ENCODE measurements around the gene NPBWR2.
A peak's percentile ranks its signal among the peaks of the same experiment; 100 is the strongest.

The NPBWR2 gene

GRCh38 chr20:64080813-64081623 lies 26.3 kb downstream of the NPBWR2 start:
- peak overlapping the region; percentile 66 for H3K4me3 ChIP-seq (ENCODE audit: low read depth, low read length)
- DNase-seq (ENCODE audit: low read depth), result peak; percentile 24
- TF ChIP-seq MYC (IDR thresholded peaks at IDR 0.05; ENCODE audit: low read depth, low read length) (no peak), POLR2A (IDR thresholded peaks at IDR 0.05; ENCODE audit: extremely low read depth, insufficient read length) (no peak)
- TF ChIP-seq, protein P1, sequence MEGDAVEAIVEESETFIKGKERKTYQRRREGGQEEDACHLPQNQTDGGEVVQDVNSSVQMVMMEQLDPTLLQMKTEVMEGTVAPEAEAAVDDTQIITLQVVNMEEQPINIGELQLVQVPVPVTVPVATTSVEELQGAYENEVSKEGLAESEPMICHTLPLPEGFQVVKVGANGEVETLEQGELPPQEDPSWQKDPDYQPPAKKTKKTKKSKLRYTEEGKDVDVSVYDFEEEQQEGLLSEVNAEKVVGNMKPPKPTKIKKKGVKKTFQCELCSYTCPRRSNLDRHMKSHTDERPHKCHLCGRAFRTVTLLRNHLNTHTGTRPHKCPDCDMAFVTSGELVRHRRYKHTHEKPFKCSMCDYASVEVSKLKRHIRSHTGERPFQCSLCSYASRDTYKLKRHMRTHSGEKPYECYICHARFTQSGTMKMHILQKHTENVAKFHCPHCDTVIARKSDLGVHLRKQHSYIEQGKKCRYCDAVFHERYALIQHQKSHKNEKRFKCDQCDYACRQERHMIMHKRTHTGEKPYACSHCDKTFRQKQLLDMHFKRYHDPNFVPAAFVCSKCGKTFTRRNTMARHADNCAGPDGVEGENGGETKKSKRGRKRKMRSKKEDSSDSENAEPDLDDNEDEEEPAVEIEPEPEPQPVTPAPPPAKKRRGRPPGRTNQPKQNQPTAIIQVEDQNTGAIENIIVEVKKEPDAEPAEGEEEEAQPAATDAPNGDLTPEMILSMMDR (IDR thresholded peaks at IDR 0.05; ENCODE audit: low read depth, low read length), result no peak
- TF ChIP-seq, protein P2, sequence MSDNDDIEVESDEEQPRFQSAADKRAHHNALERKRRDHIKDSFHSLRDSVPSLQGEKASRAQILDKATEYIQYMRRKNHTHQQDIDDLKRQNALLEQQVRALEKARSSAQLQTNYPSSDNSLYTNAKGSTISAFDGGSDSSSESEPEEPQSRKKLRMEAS (IDR thresholded peaks at IDR 0.05; ENCODE audit: low read depth, low read length), result no peak

GRCh38 chr20:64080013-64080812 lies 27.2 kb downstream of the NPBWR2 start, which contains the start of gene OPRL1:
Gene OPRL1, plus strand, starts transcription at chr20:64080082. Its CDS starts 12,639 bp downstream, at chr20:64092721.
- peak within 1 kb of the TSS; percentile 79 for H3K4me3 ChIP-seq (ENCODE audit: low read depth, low read length)
- TF ChIP-seq POLR2A (IDR thresholded peaks at IDR 0.05; ENCODE audit: extremely low read depth, insufficient read length) (no peak), MYC (IDR thresholded peaks at IDR 0.05; ENCODE audit: low read depth, low read length) (no peak)
- TF ChIP-seq, protein P1 (IDR thresholded peaks at IDR 0.05; ENCODE audit: low read depth, low read length), result no peak
- TF ChIP-seq, protein P2 (IDR thresholded peaks at IDR 0.05; ENCODE audit: low read depth, low read length), result no peak; the same call in none of the 2 replicates
- DNase-seq (ENCODE audit: low read depth), result no peak

- peak; percentile 98 for DNase-seq (ENCODE audit: low read depth)
- H3K4me3 ChIP-seq (ENCODE audit: low read depth, low read length), result peak within 1 kb of the TSS; percentile 79
Observed at GRCh38 chr20:64079273-64080012, 27.9 kb downstream of the NPBWR2 start, which contains the start of gene RGS19. Gene RGS19, minus strand, starts transcription at chr20:64079518. Its CDS starts 2,632 bp downstream, at chr20:64076886.

DNA sequence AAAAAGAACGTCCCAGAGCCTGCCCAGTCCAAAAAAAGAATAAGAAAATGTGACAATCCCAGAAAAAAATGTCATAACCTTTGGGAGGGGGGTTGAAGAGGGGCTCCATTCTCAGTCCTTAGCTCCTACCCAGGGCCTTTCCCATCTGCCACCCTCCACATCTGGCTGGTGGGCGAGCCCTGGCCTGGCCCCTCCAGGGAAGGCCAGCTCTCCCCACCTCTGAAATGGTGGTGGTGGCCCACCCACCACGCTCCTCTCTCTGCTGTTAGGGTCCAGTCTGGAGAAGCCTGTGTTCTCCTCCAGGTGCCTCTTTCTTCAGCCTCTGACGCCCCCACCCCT lies 28.5 kb downstream of the NPBWR2 start:
- H3K4me3 ChIP-seq (ENCODE audit: low read depth, low read length), result peak overlapping the region; percentile 79
- DNase-seq (ENCODE audit: low read depth), result no peak
- TF ChIP-seq, protein P2 (IDR thresholded peaks at IDR 0.05; ENCODE audit: low read depth, low read length), result no peak
- no peak for TF ChIP-seq POLR2A (IDR thresholded peaks at IDR 0.05; ENCODE audit: extremely low read depth, insufficient read length)
- no peak for TF ChIP-seq MYC (IDR thresholded peaks at IDR 0.05; ENCODE audit: low read depth, low read length)
- TF ChIP-seq, protein P1 (IDR thresholded peaks at IDR 0.05; ENCODE audit: low read depth, low read length), result no peak

More at GRCh38 chr20:64079273-64080012, 27.9 kb downstream of the NPBWR2 start, which contains the start of gene RGS19:
- TF ChIP-seq, protein P1 (IDR thresholded peaks at IDR 0.05; ENCODE audit: low read depth, low read length), result peak; percentile 4
- peak; percentile 64 for TF ChIP-seq POLR2A (IDR thresholded peaks at IDR 0.05; ENCODE audit: extremely low read depth, insufficient read length)
- TF ChIP-seq, protein P2 (IDR thresholded peaks at IDR 0.05; ENCODE audit: low read depth, low read length), result peak; percentile 95
- TF ChIP-seq MYC (IDR thresholded peaks at IDR 0.05; ENCODE audit: low read depth, low read length), result peak; percentile 94
